Measurements from ENCODE around the gene CDH4. TPM values are rescaled to one million over a fixed set of nuclear protein-coding genes. Genes with fewer than 3 reads are reported as not detected.

CDH4 gene
- total RNA-seq, 1 donor from 2014 or later, result 2.9 TPM

GRCh38 chr20:61696181-61696735, 444.2 kb downstream of the CDH4 start:
- H3K27ac Mint-ChIP-seq, result peak overlapping the region; percentile 50
- no peak overlapping the region for H3K27ac ChIP-seq
- no peaks in the 10 kb centered on the region for H3F3A ChIP-seq (ENCODE audit: low read depth)
- no peak for TF ChIP-seq EZH2phosphoT487 (IDR thresholded peaks at IDR 0.05)
- TF ChIP-seq EZH2 (IDR thresholded peaks at IDR 0.05), result no peak
- TF ChIP-seq CTCF (IDR thresholded peaks at IDR 0.05), result no peak
- no peak for DNase-seq (ENCODE audit: low spot score)
- no peaks in the 10 kb centered on the region for H3K27me3 Mint-ChIP-seq (ENCODE audit: insufficient read depth, low read depth)
- no peaks in the 10 kb centered on the region for H3K27me3 ChIP-seq
- no peak overlapping the region for H3K4me3 Mint-ChIP-seq
- no peaks in the 10 kb centered on the region for H3K9me3 ChIP-seq (ENCODE audit: low read depth)
- H3K36me3 Mint-ChIP-seq, result peaks cover 2% of the 10 kb centered on the region
- H3K4me1 ChIP-seq, result no peaks in the 10 kb centered on the region
- no peaks in the 10 kb centered on the region for H4K20me1 ChIP-seq (ENCODE audit: low read depth)
- no peak overlapping the region for H3K9ac ChIP-seq
- no peak overlapping the region for H2AFZ ChIP-seq (replicated peaks)
- H3K79me2 ChIP-seq (ENCODE audit: low read depth), result no peaks in the 10 kb centered on the region
- H3K36me3 ChIP-seq, result no peaks in the 10 kb centered on the region
- H3K4me1 Mint-ChIP-seq, result peaks cover 17% of the 10 kb centered on the region
- H3K4me3 ChIP-seq, result no peak overlapping the region
- H3K9me3 Mint-ChIP-seq, result no peaks in the 10 kb centered on the region
- no peak overlapping the region for H3K4me2 ChIP-seq

- Mint-ChIP-seq H3K9me3 (no peaks in the 10 kb centered on the region), H3K27me3 (ENCODE audit: insufficient read depth, low read depth) (no peaks in the 10 kb centered on the region), H3K27ac (no peak overlapping the region), H3K4me3 (no peak overlapping the region), H3K4me1 (peaks cover 14% of the 10 kb centered on the region), H3K36me3 (peaks cover 2% of the 10 kb centered on the region)
- TF ChIP-seq CTCF (IDR thresholded peaks at IDR 0.05) (no peak), EZH2phosphoT487 (IDR thresholded peaks at IDR 0.05) (no peak), EZH2 (IDR thresholded peaks at IDR 0.05) (no peak)
- Histone ChIP-seq H3K27me3 (peaks cover 6% of the 10 kb centered on the region), H3K4me3 (no peak overlapping the region), H3K9ac (no peak overlapping the region), H4K20me1 (ENCODE audit: low read depth) (no peaks in the 10 kb centered on the region), H3K36me3 (no peaks in the 10 kb centered on the region), H2AFZ (replicated peaks) (no peak overlapping the region), H3K27ac (no peak overlapping the region), H3F3A (ENCODE audit: low read depth) (no peaks in the 10 kb centered on the region), H3K9me3 (ENCODE audit: low read depth) (no peaks in the 10 kb centered on the region), H3K79me2 (ENCODE audit: low read depth) (no peaks in the 10 kb centered on the region), H3K4me2 (no peak overlapping the region), H3K4me1 (no peaks in the 10 kb centered on the region)
- DNase-seq (ENCODE audit: low spot score), result no peak
Observed at GRCh38 chr20:61697666-61698597, 445.9 kb downstream of the CDH4 start.

GRCh38 chr20:61698598-61699494, 446.8 kb downstream of the CDH4 start:
- no peak overlapping the region for H3K4me3 Mint-ChIP-seq
- H3K27ac Mint-ChIP-seq, result peak overlapping the region; percentile 38
- peaks cover 2% of the 10 kb centered on the region for H3K36me3 Mint-ChIP-seq

More at GRCh38 chr20:61698598-61699494, 446.8 kb downstream of the CDH4 start:
- peaks cover 12% of the 10 kb centered on the region for H3K4me1 Mint-ChIP-seq
- H3K27me3 Mint-ChIP-seq (ENCODE audit: insufficient read depth, low read depth), result no peaks in the 10 kb centered on the region
- Histone ChIP-seq H3F3A (ENCODE audit: low read depth) (no peaks in the 10 kb centered on the region), H3K27ac (no peak overlapping the region), H3K9me3 (ENCODE audit: low read depth) (no peaks in the 10 kb centered on the region), H3K4me3 (no peak overlapping the region), H3K27me3 (peaks cover 6% of the 10 kb centered on the region), H2AFZ (replicated peaks) (no peak overlapping the region), H3K79me2 (ENCODE audit: low read depth) (no peaks in the 10 kb centered on the region), H4K20me1 (ENCODE audit: low read depth) (no peaks in the 10 kb centered on the region), H3K4me1 (no peaks in the 10 kb centered on the region), H3K9ac (no peak overlapping the region), H3K4me2 (no peak overlapping the region), H3K36me3 (no peaks in the 10 kb centered on the region)
- TF ChIP-seq CTCF (IDR thresholded peaks at IDR 0.05) (no peak), EZH2 (IDR thresholded peaks at IDR 0.05) (no peak), EZH2phosphoT487 (IDR thresholded peaks at IDR 0.05) (no peak)
- DNase-seq (ENCODE audit: low spot score), result no peak
- no peaks in the 10 kb centered on the region for H3K9me3 Mint-ChIP-seq

Data from neural progenitor cell (in vitro differentiated cells).